Prostate gland (tissue), 2 donors: ENCODE results near the gene MEGF8.
"Not testable (repeated sequence)": the region's sequence is repeated elsewhere in the genome, so short reads cannot be mapped to it uniquely, and the experiment has no call there.

Source experiments
- CTCF ChIP-seq, 4 experiments: fragments of 200-600 bp in 2 of 4; fragments of 450-650 bp in 2 of 4; sonication (generic) in 2 of 4; IDR thresholded peaks; 1 replicate in 3 of 4; 2 replicates in 1 of 4; pipeline ENCODE4 v1.5.1; 2016 to 2019; ENCODE audit warnings: antibody characterized with exemption in 4 of 4, mild to moderate bottlenecking in 2 of 4, moderate library complexity in 2 of 4
- POLR2A ChIP-seq: fragments of 450-650 bp; IDR thresholded peaks from one replicate; pipeline ENCODE4 v1.6.1; 2016; ENCODE audit warnings: antibody characterized with exemption, mild to moderate bottlenecking
- POLR2AphosphoS5 ChIP-seq: sonication (generic); formaldehyde crosslinking; IDR thresholded peaks from one replicate; pipeline ENCODE4 v1.6.1; 2017; ENCODE audit warnings: antibody characterized with exemption

DNA sequence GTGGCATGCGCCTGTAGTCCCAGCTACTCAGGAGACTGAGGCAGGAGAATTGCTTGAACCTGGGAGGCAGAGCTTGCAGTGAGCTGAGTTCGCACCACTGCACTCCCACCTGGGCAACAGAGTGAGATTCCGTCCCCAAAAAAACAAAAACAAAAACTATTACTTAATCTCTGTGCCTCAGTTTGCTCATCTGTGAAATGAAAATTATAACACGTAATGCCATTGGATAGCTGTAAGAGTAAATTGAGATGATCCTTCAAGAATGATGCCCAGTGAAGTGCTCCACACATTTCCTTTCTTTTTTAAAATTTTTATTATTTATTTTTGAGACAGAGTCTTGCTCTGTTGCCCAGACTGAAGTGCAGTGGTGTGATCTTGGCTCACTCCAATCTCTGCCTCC lies 14.5 kb downstream of the MEGF8 start:
- TF ChIP-seq CTCF (IDR thresholded peaks at IDR 0.05); POLR2A; POLR2AphosphoS5: not testable (repeated sequence)
